ENCODE results near the gene SLC38A5.
A peak's percentile ranks its signal among the peaks of the same experiment; 100 is the strongest.

- TF ChIP-seq CTCF (conservative IDR thresholded peaks at IDR 0.05; ENCODE audit: low read length) (peak; percentile 50), EZH2phosphoT487 (IDR thresholded peaks at IDR 0.05; ENCODE audit: borderline replicate concordance) (no peak)
These were observed 4.1 kb upstream of the SLC38A5 start for GRCh38 chrX:48474127-48474526.
